ENCODE measurements around the gene CCDC148. TPM values are rescaled to one million over a fixed set of nuclear protein-coding genes. Genes with fewer than 3 reads are reported as not detected.

CCDC148 gene
- total RNA-seq, 1 donor from 2014 or later = 1.0 TPM

GRCh38 chr2:158131919-158132566 lies 324.5 kb downstream of the CCDC148 start:
- DNase-seq (ENCODE audit: low read depth) = peak; percentile 89
- no peak for TF ChIP-seq CTCF (IDR thresholded peaks at IDR 0.05; ENCODE audit: insufficient read depth, low read length, poor library complexity, severe bottlenecking)
- H3K27me3 ChIP-seq (ENCODE audit: control insufficient read depth, insufficient read depth, low read length) = no peaks in the 10 kb centered on the region
- no peaks in the 10 kb centered on the region for H3K36me3 ChIP-seq (ENCODE audit: control insufficient read depth, insufficient read depth, low read length)
- no peak overlapping the region for H3K4me3 ChIP-seq (ENCODE audit: low read depth, low read length)

- TF ChIP-seq CTCF (IDR thresholded peaks at IDR 0.05; ENCODE audit: insufficient read depth, low read length, poor library complexity, severe bottlenecking) = no peak
- Histone ChIP-seq H3K4me3 (ENCODE audit: low read depth, low read length) (no peak overlapping the region), H3K27me3 (ENCODE audit: control insufficient read depth, insufficient read depth, low read length) (no peaks in the 10 kb centered on the region), H3K36me3 (ENCODE audit: control insufficient read depth, insufficient read depth, low read length) (no peaks in the 10 kb centered on the region)
- no peak for DNase-seq (ENCODE audit: low read depth)
These were observed 325.1 kb downstream of the CCDC148 start for GRCh38 chr2:158131483-158131912.

GRCh38 chr2:158130832-158131473 lies 325.6 kb downstream of the CCDC148 start:
- DNase-seq (ENCODE audit: low read depth) = no peak
- TF ChIP-seq CTCF (IDR thresholded peaks at IDR 0.05; ENCODE audit: insufficient read depth, low read length, poor library complexity, severe bottlenecking) = no peak
- Histone ChIP-seq H3K27me3 (ENCODE audit: control insufficient read depth, insufficient read depth, low read length) (no peaks in the 10 kb centered on the region), H3K4me3 (ENCODE audit: low read depth, low read length) (no peak overlapping the region), H3K36me3 (ENCODE audit: control insufficient read depth, insufficient read depth, low read length) (no peaks in the 10 kb centered on the region)

- Histone ChIP-seq H3K4me3 (ENCODE audit: low read depth, low read length) (no peak overlapping the region), H3K36me3 (ENCODE audit: control insufficient read depth, insufficient read depth, low read length) (no peaks in the 10 kb centered on the region), H3K27me3 (ENCODE audit: control insufficient read depth, insufficient read depth, low read length) (no peaks in the 10 kb centered on the region)
- DNase-seq (ENCODE audit: low read depth) = no peak
- no peak for TF ChIP-seq CTCF (IDR thresholded peaks at IDR 0.05; ENCODE audit: insufficient read depth, low read length, poor library complexity, severe bottlenecking)
These were observed 327.5 kb downstream of the CCDC148 start for GRCh38 chr2:158129037-158129436.

- Histone ChIP-seq H3K4me3 (ENCODE audit: low read depth, low read length) (no peak overlapping the region), H3K36me3 (ENCODE audit: control insufficient read depth, insufficient read depth, low read length) (no peaks in the 10 kb centered on the region), H3K27me3 (ENCODE audit: control insufficient read depth, insufficient read depth, low read length) (no peaks in the 10 kb centered on the region)
- no peak for TF ChIP-seq CTCF (IDR thresholded peaks at IDR 0.05; ENCODE audit: insufficient read depth, low read length, poor library complexity, severe bottlenecking)
- no peak for DNase-seq (ENCODE audit: low read depth)
These were observed 328.2 kb downstream of the CCDC148 start for GRCh38 chr2:158128168-158128973.

All from kidney epithelial cell (primary cell).